A673 (cell line): ENCODE data around the gene IL18R1. TPM values are rescaled to one million over a fixed set of nuclear protein-coding genes. Genes with fewer than 3 reads are reported as not detected.

Source experiments
- BruUV-seq: library from RNA; stranded (reverse); fragments of 400-500 nt; replicated peaks from 2 replicates; lab custom pipeline; 2021; lab: Mats Ljungman, UMichigan
- CTCF ChIA-PET: fragments of 300-600 bp; sonication (Branson Sonifier 250); formaldehyde crosslinking; loops from one replicate; lab custom pipeline; 2022; ENCODE audit warnings: antibody characterized with exemption; lab: Charles Lee
- POLR2A ChIA-PET: fragments of 300-600 bp; sonication (Branson Sonifier 250); formaldehyde crosslinking; loops from one replicate; lab custom pipeline; 2022; ENCODE audit warnings: antibody characterized with exemption; ENCODE audit not compliant: low non-redundant PET; lab: Charles Lee
- DNase-seq: peaks from one replicate; pipeline ENCODE4 v3.0.0-alpha.2; 2015; ENCODE audit warnings: low spot score
- H3K27ac ChIP-seq: fragments of 200-600 bp; sonication (generic); 2 replicates; pipeline ENCODE4 v1.5.1; 2016; ENCODE audit warnings: mixed run types, low read depth, mild to moderate bottlenecking, mixed read lengths, antibody characterized with exemption, low read length; ENCODE audit not compliant: poor library complexity, severe bottlenecking
- H3K27me3 ChIP-seq: fragments of 200-600 bp; sonication (generic); replicated peaks from 2 replicates; pipeline ENCODE4 v1.6.1; 2017; ENCODE audit warnings: mixed run types, low read depth, mild to moderate bottlenecking, mixed read lengths, antibody characterized with exemption, low read length; ENCODE audit not compliant: insufficient read depth, poor library complexity
- H3K36me3 ChIP-seq: fragments of 200-600 bp; sonication (generic); 2 replicates; pipeline ENCODE4 v1.6.1; 2016; ENCODE audit warnings: mixed run types, mild to moderate bottlenecking, mixed read lengths, antibody characterized with exemption, low read length; ENCODE audit not compliant: insufficient read depth, poor library complexity, severe bottlenecking
- H3K4me1 ChIP-seq: fragments of 200-600 bp; sonication (generic); 2 replicates; pipeline ENCODE4 v1.6.1; 2017; ENCODE audit warnings: mixed run types, mild to moderate bottlenecking, mixed read lengths, antibody characterized with exemption, low read length; ENCODE audit not compliant: insufficient read depth, poor library complexity, severe bottlenecking
- H3K4me3 ChIP-seq: fragments of 200-600 bp; sonication (generic); 2 replicates; pipeline ENCODE4 v1.5.1; 2016; ENCODE audit warnings: low read depth, mixed run types, mild to moderate bottlenecking, mixed read lengths, low read length; ENCODE audit not compliant: poor library complexity, severe bottlenecking
- H3K9me3 ChIP-seq: fragments of 200-600 bp; sonication (generic); 2 replicates; pipeline ENCODE4 v1.6.1; 2016; ENCODE audit warnings: mixed run types, low read depth, mild to moderate bottlenecking, mixed read lengths, antibody characterized with exemption, low read length; ENCODE audit not compliant: poor library complexity, severe bottlenecking
- EZH2 ChIP-seq: fragments of 200-600 bp; sonication (generic); IDR thresholded peaks from 2 replicates; pipeline ENCODE4 v1.6.1; 2017; ENCODE audit warnings: borderline replicate concordance, low read depth, mild to moderate bottlenecking, mixed read lengths, antibody characterized with exemption, low read length; ENCODE audit not compliant: poor library complexity, severe bottlenecking
- intact Hi-C: fragments of 100-400 bp; cut with micrococcal nuclease; formaldehyde crosslinking; loops from one replicate; pipeline ENCODE4 v1.10.0; 2022; ENCODE audit not compliant: unreplicated experiment
- total RNA-seq: library from RNA; stranded (reverse); gene quantifications from 2 replicates; pipeline ENCODE4 v1.2.3, GENCODE V29; 2021
- TF ChIP-seq, protein P1 (sequence below): fragments of 300-800, 200-600 bp; sonication (generic); conservative IDR thresholded peaks from 2 replicates; pipeline ENCODE4 v1.5.1; 2017; ENCODE audit warnings: low read depth, mild to moderate bottlenecking, antibody characterized with exemption, low read length, moderate library complexity, mixed read lengths

The IL18R1 gene
- total RNA-seq, 1 experiment from 2014 or later, result not detected

DNA sequence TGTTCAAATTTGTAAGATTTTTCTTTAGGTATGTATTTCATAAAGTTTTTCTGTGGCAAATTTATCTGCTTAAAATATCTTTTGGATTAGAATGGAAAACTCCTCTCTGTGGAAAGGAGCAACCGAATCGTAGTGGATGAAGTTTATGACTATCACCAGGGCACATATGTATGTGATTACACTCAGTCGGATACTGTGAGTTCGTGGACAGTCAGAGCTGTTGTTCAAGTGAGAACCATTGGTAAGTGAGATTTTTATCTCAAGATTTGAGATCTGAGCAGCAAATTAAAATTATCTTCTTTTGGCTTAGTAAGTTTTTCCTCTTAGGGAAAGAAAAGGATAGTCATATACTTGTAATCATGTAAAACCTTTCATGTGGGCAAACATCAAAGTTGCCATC, 81.5 kb downstream of the IL18R1 start:
- no peaks in the 10 kb centered on the region for H3K36me3 ChIP-seq
- no peak for TF ChIP-seq EZH2
- TF ChIP-seq, protein P1, sequence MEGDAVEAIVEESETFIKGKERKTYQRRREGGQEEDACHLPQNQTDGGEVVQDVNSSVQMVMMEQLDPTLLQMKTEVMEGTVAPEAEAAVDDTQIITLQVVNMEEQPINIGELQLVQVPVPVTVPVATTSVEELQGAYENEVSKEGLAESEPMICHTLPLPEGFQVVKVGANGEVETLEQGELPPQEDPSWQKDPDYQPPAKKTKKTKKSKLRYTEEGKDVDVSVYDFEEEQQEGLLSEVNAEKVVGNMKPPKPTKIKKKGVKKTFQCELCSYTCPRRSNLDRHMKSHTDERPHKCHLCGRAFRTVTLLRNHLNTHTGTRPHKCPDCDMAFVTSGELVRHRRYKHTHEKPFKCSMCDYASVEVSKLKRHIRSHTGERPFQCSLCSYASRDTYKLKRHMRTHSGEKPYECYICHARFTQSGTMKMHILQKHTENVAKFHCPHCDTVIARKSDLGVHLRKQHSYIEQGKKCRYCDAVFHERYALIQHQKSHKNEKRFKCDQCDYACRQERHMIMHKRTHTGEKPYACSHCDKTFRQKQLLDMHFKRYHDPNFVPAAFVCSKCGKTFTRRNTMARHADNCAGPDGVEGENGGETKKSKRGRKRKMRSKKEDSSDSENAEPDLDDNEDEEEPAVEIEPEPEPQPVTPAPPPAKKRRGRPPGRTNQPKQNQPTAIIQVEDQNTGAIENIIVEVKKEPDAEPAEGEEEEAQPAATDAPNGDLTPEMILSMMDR, result no peak
- ChIA-PET POLR2A (no interaction called here), CTCF (no interaction called here)
- no peak overlapping the region for H3K4me3 ChIP-seq
- no peak for DNase-seq
- H3K9me3 ChIP-seq, result no peaks in the 10 kb centered on the region
- no TSS peak for BruUV-seq
- H3K27me3 ChIP-seq, result peaks cover 39% of the 10 kb centered on the region
- intact Hi-C loops, result no loop called here
- no peak overlapping the region for H3K27ac ChIP-seq
- H3K4me1 ChIP-seq, result no peaks in the 10 kb centered on the region

DNA sequence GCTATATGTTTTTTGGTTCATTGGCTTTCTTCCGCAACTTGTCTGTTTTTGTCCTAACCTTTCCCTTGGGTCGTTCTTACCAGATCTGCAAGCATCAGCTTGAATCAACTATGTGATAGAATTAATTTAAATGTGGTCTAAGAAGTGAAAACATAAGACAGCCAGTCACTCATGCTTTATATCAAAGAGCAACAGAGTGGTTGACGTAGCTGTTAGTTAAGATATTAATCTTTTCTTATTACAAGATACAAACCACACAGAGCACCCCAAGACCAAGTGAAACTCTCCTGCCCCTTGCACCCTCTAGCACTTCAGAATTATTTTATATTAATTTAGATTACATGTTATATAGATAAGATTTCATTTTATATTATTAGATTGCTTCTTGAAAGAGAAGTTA, 82.5 kb downstream of the IL18R1 start:
- TF ChIP-seq, protein P1, result no peak
- no peak for TF ChIP-seq EZH2
- ChIA-PET CTCF (no interaction called here), POLR2A (no interaction called here)
- Histone ChIP-seq H3K9me3 (no peaks in the 10 kb centered on the region), H3K4me3 (no peak overlapping the region), H3K27ac (no peak overlapping the region), H3K36me3 (no peaks in the 10 kb centered on the region), H3K4me1 (no peaks in the 10 kb centered on the region), H3K27me3 (peaks cover 39% of the 10 kb centered on the region)
- no peak for DNase-seq
- no TSS peak for BruUV-seq
- intact Hi-C loops, result no loop called here

DNA sequence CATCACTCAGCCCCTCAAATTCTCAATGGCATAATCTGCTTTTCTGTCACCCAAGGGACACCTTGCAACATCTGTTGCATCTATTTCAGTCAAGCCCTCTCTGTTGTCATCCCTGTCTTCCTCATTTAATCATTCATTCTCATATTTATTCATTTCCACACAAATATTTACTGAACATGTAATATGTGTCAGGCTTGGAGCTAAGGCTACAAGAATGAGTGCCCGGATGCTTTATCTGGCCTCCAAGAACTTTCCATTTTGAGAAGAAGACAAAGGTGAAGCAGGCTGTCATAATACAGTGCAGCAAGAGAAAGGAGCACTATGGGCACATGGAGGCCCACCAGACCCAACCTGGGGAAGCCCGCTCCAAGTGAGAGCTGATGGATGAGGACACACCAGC, 83.0 kb downstream of the IL18R1 start:
- ChIA-PET POLR2A (no interaction called here), CTCF (no interaction called here)
- intact Hi-C loops, result no loop called here
- Histone ChIP-seq H3K9me3 (no peaks in the 10 kb centered on the region), H3K4me1 (no peaks in the 10 kb centered on the region), H3K27ac (no peak overlapping the region), H3K36me3 (no peaks in the 10 kb centered on the region), H3K27me3 (peaks cover 39% of the 10 kb centered on the region), H3K4me3 (no peak overlapping the region)
- DNase-seq, result no peak
- TF ChIP-seq, protein P1, result no peak
- no peak for TF ChIP-seq EZH2
- BruUV-seq, result no TSS peak
